Motor neuron (in vitro differentiated cells): ENCODE data around the gene ULK1. TPM values are rescaled to one million over a fixed set of nuclear protein-coding genes. Genes with fewer than 3 reads are reported as not detected.
A peak's percentile ranks its signal among the peaks of the same experiment; 100 is the strongest.

Source experiments
- ATAC-seq, 8 experiments: fragments of 200-7000 bp; cut with Tn5 transposase; replicated peaks in 6 of 8; 2 replicates each; pipeline ENCODE4 v1.8.0; 2021; ENCODE audit warnings: mild to moderate bottlenecking in 8 of 8, moderate library complexity in 8 of 8
- H3K27ac ChIP-seq, 2 donors: fragments of 250-450 bp; sonication (Bioruptor Pico); 2 replicates each; pipeline ENCODE4 v1.9.0; 2021; ENCODE audit warnings: antibody characterized with exemption in 2 of 2, mild to moderate bottlenecking in 2 of 2, moderate library complexity in 1 of 2
- H3K4me1 ChIP-seq, 2 donors: fragments of 250-450 bp; sonication (Bioruptor Pico); replicated peaks in 1 of 2; 2 replicates each; pipeline ENCODE4 v1.6.1; 2021; ENCODE audit warnings: antibody characterized with exemption in 2 of 2, mild to moderate bottlenecking in 2 of 2, moderate library complexity in 1 of 2
- H3K4me3 ChIP-seq, 5 donors: fragments of 250-450 bp; sonication (Bioruptor Pico); 2 replicates each; pipeline ENCODE4 v1.9.0; 2021; ENCODE audit warnings: antibody characterized with exemption in 5 of 5, mild to moderate bottlenecking in 5 of 5, moderate library complexity in 4 of 5
- WGBS, 10 experiments: fragments of 450-650 bp; shearing (Covaris generic); methylation state at CpG; one replicate each; pipeline ENCODE4 v1.0.0; 2022; 5-methylcytosine and 5-hydroxymethylcytosine counted together
- in situ Hi-C, 9 experiments: fragments of 400-800 bp; cut with MboI; loops; one replicate each; pipeline ENCODE4 v1.15.0; 2021; ENCODE audit warnings: low sequenced_read_pairs in 9 of 9, low pct_unique_long_range_greater_than_20kb in 2 of 9; ENCODE audit not compliant: unreplicated experiment in 9 of 9
- total RNA-seq, 8 experiments: library from RNA; unstranded; fragments of 300-600 nt; gene quantifications; 2 replicates each; pipeline versions ENCODE4 v1.2.3 to v1.2.4, GENCODE V29; 2022

ULK1 gene
- total RNA-seq, 8 experiments from 2014 or later = 9.8 to 37.9 (median 20.1) TPM

- Histone ChIP-seq H3K4me1 (peaks cover 9 to 17% of the 10 kb centered on the region in 2 donors), H3K4me3 (no peak overlapping the region), H3K27ac (no peak overlapping the region)
- WGBS, 10 experiments = 39 to 80% (median 53%) methylated on average over 1 to 3 of the region's 16 CpGs; no CpG with 5 or more reads in 6 of the 10 experiments
- ATAC-seq = no peak
- in situ Hi-C loops = no loop called here
Observed at GRCh38 chr12:131854861-131855476, 39.5 kb upstream of the ULK1 start.

DNA sequence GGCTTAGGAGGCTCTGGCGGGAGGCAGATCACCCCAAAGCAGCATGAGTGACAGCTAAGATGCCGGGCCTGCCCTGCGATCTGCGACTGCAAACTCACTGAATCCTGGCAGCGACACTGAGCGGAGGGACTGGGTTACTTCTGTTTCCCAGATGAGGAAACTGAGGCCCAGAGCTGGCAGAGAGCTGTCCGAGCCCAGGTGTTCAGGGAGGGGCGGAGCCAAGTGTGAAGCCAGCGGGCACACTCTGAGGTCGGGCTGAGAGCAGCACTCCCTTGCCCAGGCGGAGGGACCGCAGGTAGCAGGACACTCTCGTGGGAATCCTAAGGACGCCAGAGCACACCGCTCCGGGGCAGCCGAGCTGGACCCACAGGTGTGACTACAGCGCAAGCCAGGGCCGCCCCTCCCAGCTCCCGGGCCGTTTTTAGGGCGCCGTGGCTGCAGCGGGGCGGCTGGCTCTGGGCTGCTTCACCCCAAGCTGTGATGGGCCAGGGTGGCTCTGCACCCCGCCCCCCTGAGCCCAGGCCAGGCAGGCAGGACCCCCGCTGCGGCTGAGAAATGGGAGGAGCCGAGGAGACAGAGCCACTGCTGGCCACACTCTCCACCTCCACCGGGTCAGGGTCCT, 38.8 kb upstream of the ULK1 start:
- H3K4me1 ChIP-seq = peaks cover 15 to 21% of the 10 kb centered on the region in 2 donors
- peak in 1 of 8 experiments; percentile 5 for ATAC-seq
- no peak overlapping the region for H3K4me3 ChIP-seq
- in situ Hi-C loops = no loop called here
- WGBS, 10 experiments = 20 to 95% (median 41%) methylated on average over 1 to 10 of the region's 30 CpGs; no CpG with 5 or more reads in 5 of the 10 experiments
- no peak overlapping the region for H3K27ac ChIP-seq

DNA sequence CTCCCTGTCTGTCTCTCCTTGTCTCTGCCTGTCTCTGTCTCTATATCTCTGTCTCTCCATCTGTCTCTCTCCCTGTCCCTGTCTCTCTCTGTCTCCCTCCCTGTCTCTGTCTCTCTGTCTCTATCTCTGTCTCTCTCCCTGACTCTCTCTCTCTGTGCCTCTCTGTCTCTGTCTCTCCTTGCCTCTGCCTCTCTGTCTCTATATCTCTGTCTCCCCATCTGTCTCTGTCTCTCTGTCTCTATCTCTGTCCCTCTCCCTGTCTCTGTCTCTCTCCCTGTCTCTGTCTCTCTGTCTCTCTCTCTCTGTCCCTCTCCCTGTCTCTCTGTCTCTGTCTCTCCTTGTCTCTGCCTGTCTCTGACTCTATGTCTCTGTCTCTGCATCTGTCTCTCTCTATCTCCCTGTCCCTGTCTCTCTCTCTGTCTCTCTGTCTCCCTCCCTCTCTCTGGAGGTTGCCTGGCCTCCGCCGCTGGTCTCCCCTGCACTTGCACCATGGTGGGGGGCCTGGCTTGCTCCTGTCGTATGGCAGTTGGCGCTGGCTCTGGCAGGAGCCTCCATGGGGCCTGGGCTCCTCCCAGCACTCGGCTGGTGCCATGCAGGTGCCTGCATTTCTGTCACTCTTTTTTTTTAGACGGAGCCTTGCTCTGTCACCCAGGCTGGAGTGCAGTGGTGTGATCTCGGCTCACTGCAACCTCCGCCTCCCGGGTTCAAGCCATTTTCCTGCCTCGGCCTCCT, 37.9 kb upstream of the ULK1 start:
- Histone ChIP-seq H3K4me3 (no peak overlapping the region), H3K4me1 (peaks cover 24 to 29% of the 10 kb centered on the region in 2 donors), H3K27ac (no peak overlapping the region)
- WGBS, 10 experiments = 40 to 88% (median 86%) methylated on average over 1 to 7 of the region's 10 CpGs; no CpG with 5 or more reads in 2 of the 10 experiments
- ATAC-seq = no peak
- in situ Hi-C loops = no loop called here

GRCh38 chr12:131857908-131858850, 36.2 kb upstream of the ULK1 start:
- in situ Hi-C loops = no loop called here
- ATAC-seq = no peak
- Histone ChIP-seq H3K4me1 (peaks cover 32 to 33% of the 10 kb centered on the region in 2 donors), H3K4me3 (no peak overlapping the region), H3K27ac (no peak overlapping the region)
- 83 to 94% (median 89%) methylated on average over 4 to 16 of the region's 21 CpGs; no CpG with 5 or more reads in 6 of the 10 experiments for WGBS, 10 experiments

- H3K4me3 ChIP-seq = no peak overlapping the region
- ATAC-seq = peak; percentile 71 to 91 (median 88)
- H3K4me1 ChIP-seq = peaks cover 41% of the 10 kb centered on the region in 2 donors
- peak overlapping the region; percentile 87 to 95 for H3K27ac ChIP-seq
- in situ Hi-C loops = no loop called here
- WGBS, 10 experiments = 5 to 35% (median 13%) methylated on average over 1 to 10 of the region's 22 CpGs; no CpG with 5 or more reads in 1 of the 10 experiments
Observed at GRCh38 chr12:131860472-131861260, 33.8 kb upstream of the ULK1 start.

- H3K27ac ChIP-seq = peak overlapping the region; percentile 87 to 95
- no peak for ATAC-seq
- WGBS, 10 experiments = 75 to 100% (median 90%) methylated on average over 1 to 4 of the region's 12 CpGs; no CpG with 5 or more reads in 1 of the 10 experiments
- peaks cover 36% of the 10 kb centered on the region in 2 donors for H3K4me1 ChIP-seq
- in situ Hi-C loops = no loop called here
- H3K4me3 ChIP-seq = no peak overlapping the region
Observed at GRCh38 chr12:131861261-131862083, 33.0 kb upstream of the ULK1 start.

DNA sequence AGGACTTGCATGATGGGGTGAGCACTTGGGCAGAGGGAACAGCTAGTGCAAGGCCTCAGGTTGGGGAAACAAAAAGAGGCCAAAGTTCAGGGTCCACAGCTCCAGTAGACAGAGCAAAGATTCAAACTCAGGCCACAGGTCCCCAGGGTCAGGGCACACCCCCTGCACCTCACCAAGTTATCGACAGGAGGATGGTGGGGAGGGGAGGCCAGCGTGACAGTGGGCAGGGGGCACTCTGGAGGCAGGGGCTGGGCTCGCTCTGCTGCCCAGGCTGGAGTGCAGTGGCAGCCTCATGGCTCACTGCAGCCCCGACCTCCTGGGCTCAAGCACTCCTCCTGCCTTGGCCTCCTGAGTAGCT, 32.4 kb upstream of the ULK1 start:
- in situ Hi-C loops = no loop called here
- H3K4me3 ChIP-seq = no peak overlapping the region
- peak overlapping the region in 1 of 2 donors; percentile 95 for H3K27ac ChIP-seq
- no peak for ATAC-seq
- peaks cover 36% of the 10 kb centered on the region in 2 donors for H3K4me1 ChIP-seq
- WGBS, 10 experiments = 60 to 100% methylated on average over 1 to 2 of the region's 4 CpGs; no CpG with 5 or more reads in 8 of the 10 experiments

DNA sequence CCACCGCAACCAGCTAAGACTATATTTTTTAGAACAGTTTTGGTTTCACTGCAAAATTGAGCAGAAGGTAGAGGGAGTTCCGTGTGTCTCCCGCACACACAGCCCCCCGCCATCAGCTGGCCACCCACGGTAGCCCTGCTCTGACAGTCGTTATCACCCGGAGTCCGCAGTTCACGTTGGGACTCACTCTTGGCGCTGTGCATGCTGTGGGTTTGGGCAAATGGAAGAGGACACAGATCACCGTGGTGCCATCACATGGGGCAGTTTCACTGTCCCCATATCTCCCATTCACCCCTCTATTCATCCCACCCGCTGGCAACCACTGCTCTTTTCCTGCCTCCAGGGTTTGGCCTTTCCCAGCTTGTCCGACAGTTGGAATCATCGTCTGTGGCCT, 31.8 kb upstream of the ULK1 start:
- no peak overlapping the region for H3K4me3 ChIP-seq
- 25 to 100% (median 56%) methylated on average over 1 to 13 of the region's 14 CpGs; no CpG with 5 or more reads in 4 of the 10 experiments for WGBS, 10 experiments
- in situ Hi-C loops = no loop called here
- H3K4me1 ChIP-seq = peaks cover 36% of the 10 kb centered on the region in 2 donors
- H3K27ac ChIP-seq = peak overlapping the region; percentile 11 to 95
- ATAC-seq = no peak

DNA sequence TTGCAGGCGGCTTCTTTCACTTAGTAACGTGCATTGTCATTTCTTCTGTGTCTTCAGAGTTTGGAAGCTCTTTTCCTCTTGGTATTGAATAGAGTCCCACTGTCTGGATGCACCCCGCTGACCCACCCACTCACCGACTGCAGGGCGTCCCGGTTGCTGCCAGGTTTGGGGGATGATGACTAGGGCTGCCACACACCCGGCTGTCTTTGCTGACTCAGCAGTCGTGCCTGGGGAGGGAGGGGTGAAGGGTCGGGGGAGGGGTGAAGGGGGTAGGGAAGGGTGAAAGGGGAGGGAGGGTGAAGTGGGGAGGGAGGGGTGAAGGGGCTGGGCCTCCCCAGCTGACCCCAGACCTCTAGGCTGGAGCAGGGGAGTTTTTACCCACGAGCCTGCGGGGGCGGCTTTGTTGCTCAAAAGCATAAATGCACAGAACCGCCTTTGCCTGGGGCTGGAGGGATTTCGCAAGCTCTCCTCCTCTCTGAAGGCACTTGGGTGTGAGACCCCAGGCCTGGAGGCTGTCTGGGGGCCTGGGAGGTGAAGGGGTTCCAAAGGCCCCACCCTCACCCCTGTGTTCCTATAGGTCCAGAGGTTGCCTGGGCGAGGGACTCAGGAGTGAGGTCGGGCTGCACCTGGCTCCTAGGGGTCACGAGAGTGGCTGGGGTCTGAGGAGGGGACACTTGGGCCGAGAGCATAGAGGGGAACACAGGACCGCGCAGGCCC, 31.3 kb upstream of the ULK1 start:
- in situ Hi-C loops = no loop called here
- WGBS, 10 experiments = 33 to 40% methylated on average over 1 to 3 of the region's 20 CpGs; no CpG with 5 or more reads in 8 of the 10 experiments
- Histone ChIP-seq H3K4me1 (peaks cover 36% of the 10 kb centered on the region in 2 donors), H3K27ac (peak overlapping the region; percentile 26 to 95), H3K4me3 (no peak overlapping the region)
- ATAC-seq = peak in 3 of 8 experiments; percentile 2 to 19 (median 5)

DNA sequence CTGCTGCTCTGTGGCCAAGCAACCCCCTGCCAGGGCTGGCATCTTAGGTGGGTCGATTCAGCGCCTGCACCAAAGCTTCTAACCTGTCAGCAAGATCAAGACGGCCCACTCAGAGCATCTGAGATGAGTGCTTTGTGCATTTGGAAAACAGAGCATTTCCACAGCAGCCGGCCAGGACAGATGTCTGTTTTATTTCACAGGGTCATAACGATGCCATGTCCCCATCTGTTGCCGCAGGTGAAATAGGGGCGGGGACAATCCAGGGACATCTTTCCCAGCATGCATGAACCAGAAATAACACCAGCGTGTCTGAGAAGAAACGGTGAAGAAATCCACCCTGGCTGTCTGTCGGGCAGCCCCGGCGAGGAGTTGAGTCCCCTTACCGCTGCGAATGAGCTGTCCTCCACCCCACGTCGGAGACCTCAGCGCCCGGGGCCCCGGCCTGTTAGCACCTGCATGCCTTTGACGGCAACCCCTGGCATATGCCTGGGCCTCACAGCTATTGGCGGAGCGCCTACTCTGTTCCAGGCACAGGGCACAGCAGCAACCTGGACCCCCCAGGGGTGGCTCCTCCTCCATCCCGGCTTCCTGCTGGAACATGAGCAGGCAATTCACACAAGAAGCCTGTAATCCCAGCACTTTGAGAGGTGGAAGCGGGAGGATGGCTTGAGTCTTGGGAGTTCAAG, 30.6 kb upstream of the ULK1 start:
- in situ Hi-C loops = no loop called here
- peaks cover 36% of the 10 kb centered on the region in 2 donors for H3K4me1 ChIP-seq
- ATAC-seq = no peak
- H3K27ac ChIP-seq = peak overlapping the region; percentile 26 to 95
- no peak overlapping the region for H3K4me3 ChIP-seq
- 63 to 100% (median 90%) methylated on average over 1 to 17 of the region's 24 CpGs for WGBS, 10 experiments
